CD14-positive monocyte (primary cell): ENCODE data around the gene BLOC1S2. TPM values are rescaled to one million over a fixed set of nuclear protein-coding genes. Genes with fewer than 3 reads are reported as not detected.

Experiments used
- DNase-seq, 3 donors: peaks; one replicate each; pipeline ENCODE4 v3.0.0-alpha.2; 2011 to 2022
- H2AFZ ChIP-seq: 2 replicates; pipeline ENCODE4 v1.6.0; 2012; ENCODE audit warnings: mild to moderate bottlenecking, low read depth, low read length, inconsistent platforms; ENCODE audit not compliant: insufficient read depth, poor library complexity, severe bottlenecking
- H3K27ac ChIP-seq, 2 donors: 1 replicate in 1 of 2; 2 replicates in 1 of 2; pipeline ENCODE4 v1.5.1; 2012 to 2013; ENCODE audit warnings: low read length in 2 of 2, control low read depth in 1 of 2, inconsistent platforms in 1 of 2, low read depth in 1 of 2, mild to moderate bottlenecking in 1 of 2
- H3K27me3 ChIP-seq, 2 donors: one replicate each; pipeline versions ENCODE4 v1.6.0 to v1.6.1; 2011 to 2013; ENCODE audit warnings: low read length in 2 of 2; ENCODE audit not compliant: control insufficient read depth in 2 of 2, insufficient read depth in 2 of 2
- H3K36me3 ChIP-seq, 2 donors: replicated peaks in 1 of 2; 1 replicate in 1 of 2; 2 replicates in 1 of 2; pipeline versions ENCODE4 v1.5.1 to v1.6.1; 2012 to 2013; ENCODE audit warnings: low read length in 2 of 2, control low read depth in 1 of 2, inconsistent platforms in 1 of 2, mild to moderate bottlenecking in 1 of 2; ENCODE audit not compliant: insufficient read depth in 2 of 2, control insufficient read depth in 1 of 2
- H3K4me1 ChIP-seq, 2 donors: 1 replicate in 1 of 2; 2 replicates in 1 of 2; pipeline versions ENCODE4 v1.5.1 to v1.6.1; 2012 to 2013; ENCODE audit warnings: low read length in 2 of 2, control low read depth in 1 of 2, inconsistent platforms in 1 of 2, mild to moderate bottlenecking in 1 of 2, moderate library complexity in 1 of 2; ENCODE audit not compliant: insufficient read depth in 2 of 2, control insufficient read depth in 1 of 2
- H3K4me2 ChIP-seq: replicated peaks from 2 replicates; pipeline ENCODE3; 2012; ENCODE audit warnings: low read length, moderate library complexity, mild to moderate bottlenecking; ENCODE audit not compliant: poor library complexity, severe bottlenecking; ENCODE audit errors: extremely low read depth
- H3K4me3 ChIP-seq, 3 experiments: fragments of 200-600 bp in 1 of 3; sonication (generic) in 1 of 3; replicated peaks in 1 of 3; 1 replicate in 2 of 3; 2 replicates in 1 of 3; pipeline ENCODE4 v1.5.1; 2011 to 2013; ENCODE audit warnings: low read length in 3 of 3, mild to moderate bottlenecking in 3 of 3, control low read depth in 2 of 3, low read depth in 2 of 3, inconsistent platforms in 1 of 3, moderate library complexity in 1 of 3
- H3K79me2 ChIP-seq: 2 replicates; pipeline ENCODE4 v1.6.0; 2012; ENCODE audit warnings: mild to moderate bottlenecking, control low read depth, inconsistent platforms, low read length, moderate library complexity; ENCODE audit not compliant: insufficient read depth
- H3K9ac ChIP-seq: 2 replicates; pipeline ENCODE4 v1.6.0; 2017; ENCODE audit warnings: low read length, mild to moderate bottlenecking; ENCODE audit not compliant: insufficient read depth, poor library complexity, severe bottlenecking
- H3K9me3 ChIP-seq, 2 donors: replicated peaks in 1 of 2; 1 replicate in 1 of 2; 2 replicates in 1 of 2; pipeline versions ENCODE4 v1.5.1 to v1.6.1; 2012 to 2013; ENCODE audit warnings: low read length in 2 of 2, control low read depth in 1 of 2; ENCODE audit not compliant: control insufficient read depth in 1 of 2, insufficient read depth in 1 of 2
- H4K20me1 ChIP-seq: 2 replicates; pipeline ENCODE4 v1.6.0; 2012; ENCODE audit warnings: mild to moderate bottlenecking, low read length, control low read depth, moderate library complexity; ENCODE audit not compliant: insufficient read depth
- H3K27ac Mint-ChIP-seq, 7 donors: one replicate each; pipeline ENCODE4 v1.8.0; 2020; ENCODE audit warnings: mild to moderate bottlenecking in 7 of 7, mixed read lengths in 7 of 7, moderate library complexity in 6 of 7, inconsistent platforms in 2 of 7
- H3K27me3 Mint-ChIP-seq, 3 donors: one replicate each; pipeline ENCODE4 v1.8.0; 2021 to 2022; ENCODE audit warnings: low read depth in 3 of 3, mild to moderate bottlenecking in 3 of 3, mixed read lengths in 3 of 3, moderate library complexity in 3 of 3, inconsistent platforms in 1 of 3
- H3K36me3 Mint-ChIP-seq, 2 donors: one replicate each; pipeline ENCODE4 v1.8.0; 2020; ENCODE audit warnings: mixed read lengths in 2 of 2, inconsistent platforms in 1 of 2, mild to moderate bottlenecking in 1 of 2
- H3K4me1 Mint-ChIP-seq: one replicate; pipeline ENCODE4 v1.8.0; 2020; ENCODE audit warnings: mild to moderate bottlenecking, mixed read lengths
- H3K4me3 Mint-ChIP-seq, 2 donors: one replicate each; pipeline ENCODE4 v1.8.0; 2020; ENCODE audit warnings: mild to moderate bottlenecking in 2 of 2, mixed read lengths in 2 of 2, moderate library complexity in 1 of 2
- H3K9me3 Mint-ChIP-seq, 7 donors: one replicate each; pipeline ENCODE4 v1.8.0; 2020 to 2022; ENCODE audit warnings: mixed read lengths in 7 of 7, mild to moderate bottlenecking in 6 of 7, moderate library complexity in 6 of 7, inconsistent platforms in 2 of 7
- WGBS: methylation state at CpG from one replicate; pipeline ENCODE4 v1.1.5; 2013; ENCODE audit warnings: missing lambda C conversion rate; ENCODE audit not compliant: insufficient coverage; 5-methylcytosine and 5-hydroxymethylcytosine counted together
- intact Hi-C, 2 donors: fragments of 100-400 bp; cut with micrococcal nuclease; formaldehyde crosslinking; loops; one replicate each; pipeline versions ENCODE4 v1.15.0 to v1.15.1; 2023
- polyA plus RNA-seq, 3 donors: library from polyadenylated mRNA; depleted of rRNA in 1 of 3; unstranded in 2 of 3; stranded (reverse) in 1 of 3; fragments of 300-500 nt in 2 of 3; fragments of >200 nt in 1 of 3; fragmentation: Illumina TruSeq in 2 of 3; gene quantifications; 1 replicate in 2 of 3; 2 replicates in 1 of 3; pipeline ENCODE4 v1.2.3, GENCODE V29; 2012 to 2021
- TF ChIP-seq, protein P1 (sequence below): fragments of 200-600 bp; IDR thresholded peaks from one replicate; pipeline ENCODE4 v1.8.0; 2022; ENCODE audit warnings: antibody characterized with exemption, mild to moderate bottlenecking

Gene BLOC1S2
- polyA plus RNA-seq, 3 donors: 37.9 to 142 (median 111) TPM

DNA sequence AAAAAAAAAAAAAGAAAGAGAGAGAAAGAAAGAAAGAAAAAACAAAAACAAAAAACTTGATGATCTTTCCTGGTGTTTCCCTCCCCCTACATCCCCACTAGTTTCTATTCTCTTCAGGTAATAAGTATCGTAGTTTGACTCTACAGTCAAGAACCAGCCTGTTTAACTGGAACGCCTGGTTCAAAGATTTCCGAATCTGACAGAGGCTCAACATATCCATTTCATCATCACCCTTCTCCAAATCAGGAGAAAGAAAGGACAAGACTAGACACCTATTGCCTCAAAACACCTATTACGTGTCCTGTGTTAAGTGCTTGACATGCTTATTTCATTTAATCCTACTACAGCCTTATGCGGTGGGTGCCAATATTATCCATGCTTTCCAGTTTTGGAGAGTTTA lies 20.4 kb upstream of the BLOC1S2 start:
- H3K79me2 ChIP-seq: no peaks in the 10 kb centered on the region
- H3K4me2 ChIP-seq: no peak overlapping the region
- no peaks in the 10 kb centered on the region for H3K9me3 ChIP-seq
- H4K20me1 ChIP-seq: no peaks in the 10 kb centered on the region
- H3K27ac ChIP-seq: no peak overlapping the region
- Mint-ChIP-seq H3K27ac (no peak overlapping the region), H3K4me3 (peak overlapping the region in 1 of 2 donors; percentile 31), H3K4me1 (no peaks in the 10 kb centered on the region), H3K27me3 (peaks cover 6 to 40% (median 16%) of the 10 kb centered on the region in 3 donors), H3K36me3 (no peaks in the 10 kb centered on the region), H3K9me3 (no peaks in the 10 kb centered on the region)
- intact Hi-C loops: loop anchor here in 1 of 2 donors (10.0 kb wide), 1 partner anchor 128 kb away; no protein-coding TSS in a partner anchor
- no peaks in the 10 kb centered on the region for H3K4me1 ChIP-seq
- H3K9ac ChIP-seq: no peak overlapping the region
- no peak overlapping the region for H3K4me3 ChIP-seq
- peaks cover 14 to 26% of the 10 kb centered on the region in 2 donors for H3K27me3 ChIP-seq
- 100% methylated on average over 4 of the region's 5 CpGs for WGBS
- TF ChIP-seq, protein P1, sequence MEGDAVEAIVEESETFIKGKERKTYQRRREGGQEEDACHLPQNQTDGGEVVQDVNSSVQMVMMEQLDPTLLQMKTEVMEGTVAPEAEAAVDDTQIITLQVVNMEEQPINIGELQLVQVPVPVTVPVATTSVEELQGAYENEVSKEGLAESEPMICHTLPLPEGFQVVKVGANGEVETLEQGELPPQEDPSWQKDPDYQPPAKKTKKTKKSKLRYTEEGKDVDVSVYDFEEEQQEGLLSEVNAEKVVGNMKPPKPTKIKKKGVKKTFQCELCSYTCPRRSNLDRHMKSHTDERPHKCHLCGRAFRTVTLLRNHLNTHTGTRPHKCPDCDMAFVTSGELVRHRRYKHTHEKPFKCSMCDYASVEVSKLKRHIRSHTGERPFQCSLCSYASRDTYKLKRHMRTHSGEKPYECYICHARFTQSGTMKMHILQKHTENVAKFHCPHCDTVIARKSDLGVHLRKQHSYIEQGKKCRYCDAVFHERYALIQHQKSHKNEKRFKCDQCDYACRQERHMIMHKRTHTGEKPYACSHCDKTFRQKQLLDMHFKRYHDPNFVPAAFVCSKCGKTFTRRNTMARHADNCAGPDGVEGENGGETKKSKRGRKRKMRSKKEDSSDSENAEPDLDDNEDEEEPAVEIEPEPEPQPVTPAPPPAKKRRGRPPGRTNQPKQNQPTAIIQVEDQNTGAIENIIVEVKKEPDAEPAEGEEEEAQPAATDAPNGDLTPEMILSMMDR: no peak
- DNase-seq: no peak
- H2AFZ ChIP-seq: no peak overlapping the region
- H3K36me3 ChIP-seq: no peaks in the 10 kb centered on the region

DNA sequence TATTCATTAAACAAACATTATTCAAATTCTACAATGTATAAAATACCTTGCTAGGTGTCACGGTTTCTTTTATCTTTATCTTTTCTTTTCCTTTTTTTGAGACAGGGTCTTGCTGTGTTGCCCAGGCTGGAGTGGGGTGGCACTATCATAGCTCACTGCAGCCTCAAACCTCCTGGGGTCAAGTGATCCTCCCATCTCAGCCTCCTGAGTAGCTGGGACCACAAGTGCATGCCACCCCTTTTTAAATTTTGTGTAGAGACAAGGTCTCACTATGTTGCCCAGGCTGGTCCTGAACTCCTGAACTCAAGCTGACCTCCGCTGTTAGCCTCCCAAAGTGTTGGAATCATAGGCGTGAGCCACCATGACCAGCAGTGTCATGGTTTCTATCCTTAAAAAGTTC lies 17.9 kb upstream of the BLOC1S2 start:
- H3K9me3 Mint-ChIP-seq: peaks cover 0 to 7% (median 6%) of the 10 kb centered on the region in 7 donors
- H3K27me3 Mint-ChIP-seq: peaks cover 11 to 31% (median 18%) of the 10 kb centered on the region in 3 donors
- DNase-seq: no peak
- no peaks in the 10 kb centered on the region for H3K36me3 Mint-ChIP-seq
- no peaks in the 10 kb centered on the region for H4K20me1 ChIP-seq
- H3K4me2 ChIP-seq: no peak overlapping the region
- TF ChIP-seq, protein P1: no peak
- H3K4me1 ChIP-seq: no peaks in the 10 kb centered on the region
- H3K27ac Mint-ChIP-seq: no peak overlapping the region
- H3K4me3 Mint-ChIP-seq: peak overlapping the region in 1 of 2 donors; percentile 27
- H3K27ac ChIP-seq: no peak overlapping the region
- H2AFZ ChIP-seq: no peak overlapping the region
- 78% methylated on average over 2 of the region's 3 CpGs for WGBS
- H3K27me3 ChIP-seq: peaks cover 6 to 12% of the 10 kb centered on the region in 2 donors
- H3K9me3 ChIP-seq: peaks cover 0 to 3% of the 10 kb centered on the region in 2 donors
- H3K4me3 ChIP-seq: no peak overlapping the region
- no peaks in the 10 kb centered on the region for H3K4me1 Mint-ChIP-seq
- H3K36me3 ChIP-seq: no peaks in the 10 kb centered on the region
- H3K79me2 ChIP-seq: no peaks in the 10 kb centered on the region
- H3K9ac ChIP-seq: no peak overlapping the region
- intact Hi-C loops: loop anchor here in 1 of 2 donors (10.0 kb wide), 1 partner anchor 130 kb away; no protein-coding TSS in a partner anchor
